B cell (primary cell): ENCODE data around the gene FRYL. TPM values are rescaled to one million over a fixed set of nuclear protein-coding genes. Genes with fewer than 3 reads are reported as not detected.

ENCODE experiments used
- ATAC-seq: fragments of 200-7000 bp; cut with Tn5 transposase; one replicate; pipeline ENCODE4 v1.10.0; 2021; ENCODE audit warnings: low read depth, mild to moderate bottlenecking, moderate number of reproducible peaks, moderate library complexity
- CTCF ChIA-PET: fragments of 350-600 bp; sonication (Branson Sonifier 250); formaldehyde crosslinking; loops from one replicate; lab custom pipeline; 2021; ENCODE audit warnings: antibody characterized with exemption, inconsistent platforms; lab: Charles Lee
- POLR2A ChIA-PET: fragments of 350-600 bp; sonication (Branson Sonifier 250); formaldehyde crosslinking; loops from one replicate; lab custom pipeline; 2021; ENCODE audit warnings: antibody characterized with exemption; lab: Charles Lee
- DNase-seq: peaks from one replicate; pipeline ENCODE4 v3.0.0; 2013
- H2AFZ ChIP-seq: 2 replicates; pipeline ENCODE4 v1.6.1; 2012; ENCODE audit warnings: mild to moderate bottlenecking, low read depth, low read length; ENCODE audit not compliant: insufficient read depth, poor library complexity, severe bottlenecking
- H3K27ac ChIP-seq, 2 donors: 1 replicate in 1 of 2; 2 replicates in 1 of 2; pipeline ENCODE4 v1.5.1; 2012 to 2013; ENCODE audit warnings: low read length in 2 of 2, mild to moderate bottlenecking in 2 of 2, moderate library complexity in 1 of 2
- H3K27me3 ChIP-seq, 4 experiments: fragments of 200-600 bp in 1 of 4; sonication (generic) in 1 of 4; replicated peaks in 1 of 4; 1 replicate in 2 of 4; 2 replicates in 2 of 4; pipeline versions ENCODE4 v1.6.1 to v1.7.0; 2013 to 2016; ENCODE audit warnings: low read length in 3 of 4, mild to moderate bottlenecking in 2 of 4, mixed read lengths in 1 of 4, moderate library complexity in 1 of 4; ENCODE audit not compliant: insufficient read depth in 4 of 4, control insufficient read depth in 3 of 4; ENCODE audit errors: control extremely low read depth in 1 of 4
- H3K36me3 ChIP-seq, 2 experiments: replicated peaks in 1 of 2; 1 replicate in 1 of 2; 2 replicates in 1 of 2; pipeline versions ENCODE4 v1.6.1 to v1.7.1; 2013; ENCODE audit warnings: low read length in 1 of 2; ENCODE audit not compliant: insufficient read depth in 2 of 2, control insufficient read depth in 1 of 2; ENCODE audit errors: control extremely low read depth in 1 of 2, extremely low read depth in 1 of 2
- H3K4me1 ChIP-seq, 2 donors: fragments of 200-600 bp in 1 of 2; sonication (generic) in 1 of 2; 1 replicate in 1 of 2; 2 replicates in 1 of 2; pipeline versions ENCODE4 v1.5.1 to v1.6.1; 2013 to 2017; ENCODE audit warnings: low read length in 2 of 2; ENCODE audit not compliant: control insufficient read depth in 2 of 2, insufficient read depth in 2 of 2
- H3K4me2 ChIP-seq: replicated peaks from 2 replicates; pipeline ENCODE3; 2012; ENCODE audit warnings: mild to moderate bottlenecking, low read depth, low read length; ENCODE audit not compliant: poor library complexity, severe bottlenecking
- H3K4me3 ChIP-seq, 5 experiments: fragments of 200-600 bp in 1 of 5; sonication (generic) in 1 of 5; 1 replicate in 3 of 5; 2 replicates in 2 of 5; pipeline versions ENCODE4 v1.5.1 to v1.7.0; 2011 to 2016; ENCODE audit warnings: low read length in 4 of 5, mild to moderate bottlenecking in 4 of 5, low read depth in 2 of 5, control low read depth in 1 of 5, moderate library complexity in 1 of 5; ENCODE audit not compliant: insufficient read depth in 1 of 5; ENCODE audit errors: control extremely low read depth in 1 of 5, extremely low read depth in 1 of 5
- H3K79me2 ChIP-seq: fragments of 200-600 bp; sonication (generic); one replicate; pipeline ENCODE4 v1.6.0; 2016; ENCODE audit warnings: low read length; ENCODE audit not compliant: control insufficient read depth, insufficient read depth
- H3K9ac ChIP-seq: fragments of 200-600 bp; sonication (generic); 2 replicates; pipeline ENCODE4 v1.6.1; 2017; ENCODE audit warnings: mild to moderate bottlenecking, low read length, moderate library complexity
- H3K9me3 ChIP-seq, 3 donors: one replicate each; pipeline versions ENCODE4 v1.6.1 to v1.7.1; 2013; ENCODE audit warnings: low read length in 2 of 3; ENCODE audit not compliant: control insufficient read depth in 2 of 3, insufficient read depth in 1 of 3; ENCODE audit errors: control extremely low read depth in 1 of 3
- H4K20me1 ChIP-seq: 2 replicates; pipeline ENCODE4 v1.6.0; 2012; ENCODE audit warnings: mild to moderate bottlenecking, low read length; ENCODE audit not compliant: insufficient read depth, control insufficient read depth, poor library complexity, severe bottlenecking
- H3K27ac Mint-ChIP-seq: one replicate; pipeline ENCODE4 v1.8.0; 2021; ENCODE audit warnings: mixed read lengths
- H3K27me3 Mint-ChIP-seq: one replicate; pipeline ENCODE4 v1.8.0; 2021; ENCODE audit warnings: mixed read lengths
- H3K4me1 Mint-ChIP-seq: one replicate; pipeline ENCODE4 v1.8.0; 2021; ENCODE audit warnings: mixed read lengths
- H3K4me3 Mint-ChIP-seq: one replicate; pipeline ENCODE4 v1.8.0; 2021; ENCODE audit warnings: mixed read lengths
- H3K9me3 Mint-ChIP-seq: one replicate; pipeline ENCODE4 v1.8.0; 2022; ENCODE audit warnings: mixed read lengths; ENCODE audit not compliant: insufficient read depth
- EZH2 ChIP-seq: IDR thresholded peaks from 2 replicates; pipeline ENCODE4 v1.6.1; 2012; ENCODE audit warnings: borderline replicate concordance, low read depth, mild to moderate bottlenecking, moderate library complexity, low read length; ENCODE audit not compliant: insufficient read depth, poor library complexity, severe bottlenecking
- WGBS: methylation state at CpG from one replicate; pipeline ENCODE4 v1.1.5; 2013; ENCODE audit warnings: missing lambda C conversion rate; ENCODE audit not compliant: insufficient coverage; 5-methylcytosine and 5-hydroxymethylcytosine counted together
- intact Hi-C: fragments of 100-400 bp; cut with micrococcal nuclease; formaldehyde crosslinking; loops from one replicate; pipeline ENCODE4 v1.10.0; 2022
- polyA plus RNA-seq: library from polyadenylated mRNA; depleted of rRNA; stranded (reverse); fragments of >200 nt; gene quantifications from 2 replicates; pipeline ENCODE4 v1.2.3, GENCODE V29; 2012
- total RNA-seq, 2 donors: library from RNA; stranded (reverse); fragments of 120-200 nt in 1 of 2; gene quantifications; 1 replicate in 1 of 2; 2 replicates in 1 of 2; pipeline versions ENCODE4 v1.2.3 to v1.2.4, GENCODE V29; 2013 to 2022
- TF ChIP-seq, protein P1 (sequence below): fragments of 200-600 bp; IDR thresholded peaks from one replicate; pipeline ENCODE4 v1.8.0; 2022; ENCODE audit warnings: antibody characterized with exemption, mild to moderate bottlenecking

Gene FRYL
- total and polyA plus RNA-seq, 2 donors (not counting 1 experiment from before 2014, with no cell fraction given) = 15.5 to 138 TPM

DNA sequence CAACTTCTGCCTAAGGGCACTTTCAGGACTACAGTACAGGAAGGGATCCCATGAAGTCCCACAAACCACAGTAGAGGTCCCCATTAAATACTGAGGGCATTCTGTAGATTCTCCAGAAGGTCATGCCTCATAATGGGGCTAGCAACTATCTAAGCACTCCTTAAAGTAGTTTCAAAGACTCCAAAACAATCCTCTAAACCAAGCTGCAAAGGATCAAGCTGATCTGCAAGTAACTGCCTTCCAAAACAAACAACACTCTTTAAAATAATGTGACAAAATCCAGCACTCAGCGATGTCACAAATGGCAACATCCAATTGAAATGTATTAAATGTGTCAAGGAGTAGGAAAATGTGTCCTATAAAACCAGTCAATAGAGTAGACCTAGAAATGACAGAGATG is 118.7 kb downstream of the FRYL start:
- Histone ChIP-seq H3K27ac (no peak overlapping the region), H4K20me1 (peaks cover 26% of the 10 kb centered on the region), H3K4me2 (no peak overlapping the region), H2AFZ (no peak overlapping the region), H3K9me3 (peaks cover 0 to 11% (median 3%) of the 10 kb centered on the region in 3 donors), H3K4me1 (no peaks in the 10 kb centered on the region), H3K27me3 (no peaks in the 10 kb centered on the region), H3K4me3 (no peak overlapping the region), H3K36me3 (peaks cover 0 to 1% of the 10 kb centered on the region in 2 experiments), H3K9ac (no peak overlapping the region), H3K79me2 (peaks cover 56% of the 10 kb centered on the region)
- no CpG with 5 or more reads among the region's 1 CpG for WGBS
- Mint-ChIP-seq H3K9me3 (peaks cover 2% of the 10 kb centered on the region), H3K4me3 (no peak overlapping the region), H3K27me3 (no peaks in the 10 kb centered on the region), H3K27ac (no peak overlapping the region), H3K4me1 (peaks cover 16% of the 10 kb centered on the region)
- TF ChIP-seq, protein P1, sequence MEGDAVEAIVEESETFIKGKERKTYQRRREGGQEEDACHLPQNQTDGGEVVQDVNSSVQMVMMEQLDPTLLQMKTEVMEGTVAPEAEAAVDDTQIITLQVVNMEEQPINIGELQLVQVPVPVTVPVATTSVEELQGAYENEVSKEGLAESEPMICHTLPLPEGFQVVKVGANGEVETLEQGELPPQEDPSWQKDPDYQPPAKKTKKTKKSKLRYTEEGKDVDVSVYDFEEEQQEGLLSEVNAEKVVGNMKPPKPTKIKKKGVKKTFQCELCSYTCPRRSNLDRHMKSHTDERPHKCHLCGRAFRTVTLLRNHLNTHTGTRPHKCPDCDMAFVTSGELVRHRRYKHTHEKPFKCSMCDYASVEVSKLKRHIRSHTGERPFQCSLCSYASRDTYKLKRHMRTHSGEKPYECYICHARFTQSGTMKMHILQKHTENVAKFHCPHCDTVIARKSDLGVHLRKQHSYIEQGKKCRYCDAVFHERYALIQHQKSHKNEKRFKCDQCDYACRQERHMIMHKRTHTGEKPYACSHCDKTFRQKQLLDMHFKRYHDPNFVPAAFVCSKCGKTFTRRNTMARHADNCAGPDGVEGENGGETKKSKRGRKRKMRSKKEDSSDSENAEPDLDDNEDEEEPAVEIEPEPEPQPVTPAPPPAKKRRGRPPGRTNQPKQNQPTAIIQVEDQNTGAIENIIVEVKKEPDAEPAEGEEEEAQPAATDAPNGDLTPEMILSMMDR = no peak
- TF ChIP-seq EZH2 = no peak
- POLR2A ChIA-PET = no interaction called here
- ATAC-seq (no peak), DNase-seq (no peak)
- intact Hi-C loops = no loop called here
- CTCF ChIA-PET = no interaction called here

DNA sequence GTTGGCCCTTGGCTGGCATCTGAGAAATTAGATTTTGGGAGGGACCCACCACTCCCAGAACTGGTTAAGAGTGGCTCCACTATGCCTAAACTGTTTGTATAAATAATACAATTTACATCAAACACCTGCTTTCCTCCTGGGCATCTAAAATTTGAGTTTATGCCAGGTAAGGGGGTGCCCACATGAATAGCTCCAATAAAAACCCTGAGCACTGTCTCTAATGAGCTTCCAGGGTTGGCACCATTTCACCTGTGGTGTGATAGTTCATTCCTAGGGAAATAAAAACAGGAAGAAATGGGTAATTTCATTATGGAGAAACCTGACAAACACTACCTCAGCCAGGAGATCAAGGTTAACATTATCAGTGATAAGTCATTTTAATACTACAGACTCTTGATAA is 119.7 kb downstream of the FRYL start:
- Histone ChIP-seq H3K79me2 (peaks cover 50% of the 10 kb centered on the region), H3K27me3 (no peaks in the 10 kb centered on the region), H3K4me3 (no peak overlapping the region), H3K4me1 (no peaks in the 10 kb centered on the region), H3K9ac (no peak overlapping the region), H3K9me3 (peaks cover 0 to 11% (median 3%) of the 10 kb centered on the region in 3 donors), H3K27ac (no peak overlapping the region), H3K36me3 (peaks cover 0 to 1% of the 10 kb centered on the region in 2 experiments), H3K4me2 (no peak overlapping the region), H4K20me1 (peaks cover 26% of the 10 kb centered on the region), H2AFZ (no peak overlapping the region)
- Mint-ChIP-seq H3K9me3 (peaks cover 2% of the 10 kb centered on the region), H3K4me1 (peaks cover 12% of the 10 kb centered on the region), H3K4me3 (no peak overlapping the region), H3K27ac (no peak overlapping the region), H3K27me3 (no peaks in the 10 kb centered on the region)
- ATAC-seq = no peak
- POLR2A ChIA-PET = no interaction called here
- DNase-seq = no peak
- intact Hi-C loops = no loop called here
- CTCF ChIA-PET = no interaction called here
- TF ChIP-seq EZH2 = no peak
- TF ChIP-seq, protein P1 = no peak
